ENCODE measurements around the gene STOX2. TPM values are rescaled to one million over a fixed set of nuclear protein-coding genes. Genes with fewer than 3 reads are reported as not detected.

Gene STOX2
- total RNA-seq, 1 donor from 2014 or later = 103 TPM

GRCh38 chr4:183936047-183936446, 30.9 kb downstream of the STOX2 start:
- DNase-seq (ENCODE audit: low spot score in 2 of 2, unreplicated experiment in 2 of 2) = no peak
- no peak for TF ChIP-seq CTCF (IDR thresholded peaks at IDR 0.05; ENCODE audit: unreplicated experiment)
- Mint-ChIP-seq H3K4me3 (peak overlapping the region; percentile 11), H3K9me3 (no peaks in the 10 kb centered on the region), H3K36me3 (peaks cover 21% of the 10 kb centered on the region), H3K27me3 (ENCODE audit: low read depth) (no peaks in the 10 kb centered on the region), H3K4me1 (peaks cover 70% of the 10 kb centered on the region), H3K27ac (peak overlapping the region; percentile 89)

- no peak overlapping the region for H3K4me3 Mint-ChIP-seq
- no peak for DNase-seq (ENCODE audit: low spot score in 2 of 2, unreplicated experiment in 2 of 2)
- H3K27ac Mint-ChIP-seq = peak overlapping the region; percentile 89
- peaks cover 22% of the 10 kb centered on the region for H3K36me3 Mint-ChIP-seq
- TF ChIP-seq CTCF (IDR thresholded peaks at IDR 0.05; ENCODE audit: unreplicated experiment) = no peak
- no peaks in the 10 kb centered on the region for H3K9me3 Mint-ChIP-seq
- peaks cover 66% of the 10 kb centered on the region for H3K4me1 Mint-ChIP-seq
- no peaks in the 10 kb centered on the region for H3K27me3 Mint-ChIP-seq (ENCODE audit: low read depth)
Measured at GRCh38 chr4:183936574-183937345, 31.7 kb downstream of the STOX2 start.

GRCh38 chr4:183940864-183941263, 35.8 kb downstream of the STOX2 start:
- Mint-ChIP-seq H3K27ac (peak overlapping the region; percentile 47), H3K4me3 (no peak overlapping the region), H3K4me1 (peaks cover 47% of the 10 kb centered on the region), H3K27me3 (ENCODE audit: low read depth) (no peaks in the 10 kb centered on the region), H3K9me3 (no peaks in the 10 kb centered on the region), H3K36me3 (peaks cover 22% of the 10 kb centered on the region)
- DNase-seq (ENCODE audit: low spot score in 2 of 2, unreplicated experiment in 2 of 2) = no peak
- TF ChIP-seq CTCF (IDR thresholded peaks at IDR 0.05; ENCODE audit: unreplicated experiment) = no peak

GRCh38 chr4:183941964-183942363, 36.9 kb downstream of the STOX2 start:
- H3K4me1 Mint-ChIP-seq = peaks cover 37% of the 10 kb centered on the region
- no peaks in the 10 kb centered on the region for H3K27me3 Mint-ChIP-seq (ENCODE audit: low read depth)

GRCh38 chr4:183945741-183946140, 40.6 kb downstream of the STOX2 start:
- Mint-ChIP-seq H3K27me3 (ENCODE audit: low read depth) (no peaks in the 10 kb centered on the region), H3K4me3 (no peak overlapping the region), H3K4me1 (peaks cover 16% of the 10 kb centered on the region), H3K9me3 (no peaks in the 10 kb centered on the region), H3K36me3 (peaks cover 10% of the 10 kb centered on the region), H3K27ac (no peak overlapping the region)
- no peak for DNase-seq (ENCODE audit: low spot score in 2 of 2, unreplicated experiment in 2 of 2)
- no peak for TF ChIP-seq CTCF (IDR thresholded peaks at IDR 0.05; ENCODE audit: unreplicated experiment)

More at GRCh38 chr4:183941964-183942363, 36.9 kb downstream of the STOX2 start:
- peaks cover 22% of the 10 kb centered on the region for H3K36me3 Mint-ChIP-seq
- no peak overlapping the region for H3K4me3 Mint-ChIP-seq
- TF ChIP-seq CTCF (IDR thresholded peaks at IDR 0.05; ENCODE audit: unreplicated experiment) = no peak
- DNase-seq (ENCODE audit: low spot score in 2 of 2, unreplicated experiment in 2 of 2) = no peak
- no peak overlapping the region for H3K27ac Mint-ChIP-seq
- H3K9me3 Mint-ChIP-seq = no peaks in the 10 kb centered on the region
